CD14-positive monocyte (primary cell): ENCODE data around the gene RPS27A. TPM values are rescaled to one million over a fixed set of nuclear protein-coding genes. Genes with fewer than 3 reads are reported as not detected.

ENCODE experiments used
- DNase-seq, 3 donors: peaks; one replicate each; pipeline ENCODE4 v3.0.0-alpha.2; 2011 to 2022
- H2AFZ ChIP-seq: 2 replicates; pipeline ENCODE4 v1.6.0; 2012; ENCODE audit warnings: mild to moderate bottlenecking, low read depth, low read length, inconsistent platforms; ENCODE audit not compliant: insufficient read depth, poor library complexity, severe bottlenecking
- H3K27ac ChIP-seq, 2 donors: 1 replicate in 1 of 2; 2 replicates in 1 of 2; pipeline ENCODE4 v1.5.1; 2012 to 2013; ENCODE audit warnings: low read length in 2 of 2, control low read depth in 1 of 2, inconsistent platforms in 1 of 2, low read depth in 1 of 2, mild to moderate bottlenecking in 1 of 2
- H3K27me3 ChIP-seq, 2 donors: one replicate each; pipeline versions ENCODE4 v1.6.0 to v1.6.1; 2011 to 2013; ENCODE audit warnings: low read length in 2 of 2; ENCODE audit not compliant: control insufficient read depth in 2 of 2, insufficient read depth in 2 of 2
- H3K36me3 ChIP-seq, 2 donors: replicated peaks in 1 of 2; 1 replicate in 1 of 2; 2 replicates in 1 of 2; pipeline versions ENCODE4 v1.5.1 to v1.6.1; 2012 to 2013; ENCODE audit warnings: low read length in 2 of 2, control low read depth in 1 of 2, inconsistent platforms in 1 of 2, mild to moderate bottlenecking in 1 of 2; ENCODE audit not compliant: insufficient read depth in 2 of 2, control insufficient read depth in 1 of 2
- H3K4me1 ChIP-seq, 2 donors: 1 replicate in 1 of 2; 2 replicates in 1 of 2; pipeline versions ENCODE4 v1.5.1 to v1.6.1; 2012 to 2013; ENCODE audit warnings: low read length in 2 of 2, control low read depth in 1 of 2, inconsistent platforms in 1 of 2, mild to moderate bottlenecking in 1 of 2, moderate library complexity in 1 of 2; ENCODE audit not compliant: insufficient read depth in 2 of 2, control insufficient read depth in 1 of 2
- H3K4me2 ChIP-seq: replicated peaks from 2 replicates; pipeline ENCODE3; 2012; ENCODE audit warnings: low read length, moderate library complexity, mild to moderate bottlenecking; ENCODE audit not compliant: poor library complexity, severe bottlenecking; ENCODE audit errors: extremely low read depth
- H3K4me3 ChIP-seq, 3 experiments: fragments of 200-600 bp in 1 of 3; sonication (generic) in 1 of 3; replicated peaks in 1 of 3; 1 replicate in 2 of 3; 2 replicates in 1 of 3; pipeline ENCODE4 v1.5.1; 2011 to 2013; ENCODE audit warnings: low read length in 3 of 3, mild to moderate bottlenecking in 3 of 3, control low read depth in 2 of 3, low read depth in 2 of 3, inconsistent platforms in 1 of 3, moderate library complexity in 1 of 3
- H3K79me2 ChIP-seq: 2 replicates; pipeline ENCODE4 v1.6.0; 2012; ENCODE audit warnings: mild to moderate bottlenecking, control low read depth, inconsistent platforms, low read length, moderate library complexity; ENCODE audit not compliant: insufficient read depth
- H3K9ac ChIP-seq: 2 replicates; pipeline ENCODE4 v1.6.0; 2017; ENCODE audit warnings: low read length, mild to moderate bottlenecking; ENCODE audit not compliant: insufficient read depth, poor library complexity, severe bottlenecking
- H3K9me3 ChIP-seq, 2 donors: replicated peaks in 1 of 2; 1 replicate in 1 of 2; 2 replicates in 1 of 2; pipeline versions ENCODE4 v1.5.1 to v1.6.1; 2012 to 2013; ENCODE audit warnings: low read length in 2 of 2, control low read depth in 1 of 2; ENCODE audit not compliant: control insufficient read depth in 1 of 2, insufficient read depth in 1 of 2
- H4K20me1 ChIP-seq: 2 replicates; pipeline ENCODE4 v1.6.0; 2012; ENCODE audit warnings: mild to moderate bottlenecking, low read length, control low read depth, moderate library complexity; ENCODE audit not compliant: insufficient read depth
- H3K27ac Mint-ChIP-seq, 7 donors: one replicate each; pipeline ENCODE4 v1.8.0; 2020; ENCODE audit warnings: mild to moderate bottlenecking in 7 of 7, mixed read lengths in 7 of 7, moderate library complexity in 6 of 7, inconsistent platforms in 2 of 7
- H3K27me3 Mint-ChIP-seq, 3 donors: one replicate each; pipeline ENCODE4 v1.8.0; 2021 to 2022; ENCODE audit warnings: low read depth in 3 of 3, mild to moderate bottlenecking in 3 of 3, mixed read lengths in 3 of 3, moderate library complexity in 3 of 3, inconsistent platforms in 1 of 3
- H3K36me3 Mint-ChIP-seq, 2 donors: one replicate each; pipeline ENCODE4 v1.8.0; 2020; ENCODE audit warnings: mixed read lengths in 2 of 2, inconsistent platforms in 1 of 2, mild to moderate bottlenecking in 1 of 2
- H3K4me1 Mint-ChIP-seq: one replicate; pipeline ENCODE4 v1.8.0; 2020; ENCODE audit warnings: mild to moderate bottlenecking, mixed read lengths
- H3K4me3 Mint-ChIP-seq, 2 donors: one replicate each; pipeline ENCODE4 v1.8.0; 2020; ENCODE audit warnings: mild to moderate bottlenecking in 2 of 2, mixed read lengths in 2 of 2, moderate library complexity in 1 of 2
- H3K9me3 Mint-ChIP-seq, 7 donors: one replicate each; pipeline ENCODE4 v1.8.0; 2020 to 2022; ENCODE audit warnings: mixed read lengths in 7 of 7, mild to moderate bottlenecking in 6 of 7, moderate library complexity in 6 of 7, inconsistent platforms in 2 of 7
- WGBS: methylation state at CpG from one replicate; pipeline ENCODE4 v1.1.5; 2013; ENCODE audit warnings: missing lambda C conversion rate; ENCODE audit not compliant: insufficient coverage; 5-methylcytosine and 5-hydroxymethylcytosine counted together
- intact Hi-C, 2 donors: fragments of 100-400 bp; cut with micrococcal nuclease; formaldehyde crosslinking; loops; one replicate each; pipeline versions ENCODE4 v1.15.0 to v1.15.1; 2023
- polyA plus RNA-seq, 3 donors: library from polyadenylated mRNA; depleted of rRNA in 1 of 3; unstranded in 2 of 3; stranded (reverse) in 1 of 3; fragments of 300-500 nt in 2 of 3; fragments of >200 nt in 1 of 3; fragmentation: Illumina TruSeq in 2 of 3; gene quantifications; 1 replicate in 2 of 3; 2 replicates in 1 of 3; pipeline ENCODE4 v1.2.3, GENCODE V29; 2012 to 2021
- TF ChIP-seq, protein P1 (sequence below): fragments of 200-600 bp; IDR thresholded peaks from one replicate; pipeline ENCODE4 v1.8.0; 2022; ENCODE audit warnings: antibody characterized with exemption, mild to moderate bottlenecking

RPS27A gene
- polyA plus RNA-seq, 3 donors: 785 to 1,452 (median 967) TPM

DNA sequence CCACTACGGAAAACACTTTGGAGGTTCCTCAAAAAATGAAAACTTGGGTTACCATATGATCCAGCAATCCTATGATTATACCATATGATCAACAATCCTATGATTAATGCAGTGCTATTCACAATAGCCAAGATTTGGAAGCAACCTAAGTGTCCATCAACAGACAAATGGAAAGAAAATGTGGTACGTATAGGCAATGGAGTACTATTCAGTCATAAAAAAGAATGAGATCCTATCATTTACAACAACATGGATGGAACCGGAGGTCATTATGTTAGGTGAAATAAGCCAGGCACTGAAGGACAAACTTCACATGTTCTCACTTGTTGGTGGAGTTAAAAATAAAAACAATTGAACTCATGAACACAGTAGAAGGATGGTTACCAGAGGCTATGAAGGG is 28.0 kb upstream of the RPS27A start:
- Histone ChIP-seq H4K20me1 (no peaks in the 10 kb centered on the region), H3K4me2 (no peak overlapping the region), H3K4me1 (no peaks in the 10 kb centered on the region), H3K27me3 (no peaks in the 10 kb centered on the region), H3K79me2 (no peaks in the 10 kb centered on the region), H3K27ac (no peak overlapping the region), H2AFZ (no peak overlapping the region), H3K36me3 (no peaks in the 10 kb centered on the region), H3K9me3 (peaks cover 0 to 4% of the 10 kb centered on the region in 2 donors), H3K4me3 (no peak overlapping the region), H3K9ac (no peak overlapping the region)
- H3K27ac Mint-ChIP-seq: no peak overlapping the region
- TF ChIP-seq, protein P1, sequence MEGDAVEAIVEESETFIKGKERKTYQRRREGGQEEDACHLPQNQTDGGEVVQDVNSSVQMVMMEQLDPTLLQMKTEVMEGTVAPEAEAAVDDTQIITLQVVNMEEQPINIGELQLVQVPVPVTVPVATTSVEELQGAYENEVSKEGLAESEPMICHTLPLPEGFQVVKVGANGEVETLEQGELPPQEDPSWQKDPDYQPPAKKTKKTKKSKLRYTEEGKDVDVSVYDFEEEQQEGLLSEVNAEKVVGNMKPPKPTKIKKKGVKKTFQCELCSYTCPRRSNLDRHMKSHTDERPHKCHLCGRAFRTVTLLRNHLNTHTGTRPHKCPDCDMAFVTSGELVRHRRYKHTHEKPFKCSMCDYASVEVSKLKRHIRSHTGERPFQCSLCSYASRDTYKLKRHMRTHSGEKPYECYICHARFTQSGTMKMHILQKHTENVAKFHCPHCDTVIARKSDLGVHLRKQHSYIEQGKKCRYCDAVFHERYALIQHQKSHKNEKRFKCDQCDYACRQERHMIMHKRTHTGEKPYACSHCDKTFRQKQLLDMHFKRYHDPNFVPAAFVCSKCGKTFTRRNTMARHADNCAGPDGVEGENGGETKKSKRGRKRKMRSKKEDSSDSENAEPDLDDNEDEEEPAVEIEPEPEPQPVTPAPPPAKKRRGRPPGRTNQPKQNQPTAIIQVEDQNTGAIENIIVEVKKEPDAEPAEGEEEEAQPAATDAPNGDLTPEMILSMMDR: no peak
- no CpG with 5 or more reads among the region's 3 CpGs for WGBS
- H3K27me3 Mint-ChIP-seq: peaks cover 0 to 3% (median 1%) of the 10 kb centered on the region in 3 donors
- no peak for DNase-seq
- no peak overlapping the region for H3K4me3 Mint-ChIP-seq
- H3K9me3 Mint-ChIP-seq: peaks cover 7 to 23% (median 14%) of the 10 kb centered on the region in 7 donors
- intact Hi-C loops: no loop called here
- peaks cover 0 to 2% of the 10 kb centered on the region in 2 donors for H3K36me3 Mint-ChIP-seq
- no peaks in the 10 kb centered on the region for H3K4me1 Mint-ChIP-seq

DNA sequence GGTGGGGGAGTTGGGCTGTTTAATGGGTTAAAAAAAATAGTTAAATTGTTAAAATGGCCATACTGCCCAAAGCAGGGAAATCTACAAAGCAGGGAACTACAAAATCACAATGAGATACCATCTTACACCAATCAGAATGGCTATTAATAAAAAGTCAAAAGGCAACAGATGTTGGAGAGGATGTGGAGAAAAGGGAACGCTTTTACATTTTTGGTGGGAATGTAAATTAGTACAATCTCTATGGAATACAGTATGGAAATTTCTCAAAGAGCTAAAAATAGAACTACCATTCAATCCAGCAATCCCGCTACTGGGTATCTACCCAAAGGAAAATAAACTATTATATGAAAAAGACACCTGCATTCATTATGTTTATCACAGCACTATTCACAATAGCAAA is 27.5 kb upstream of the RPS27A start:
- no peak overlapping the region for H3K27ac ChIP-seq
- no CpG with 5 or more reads among the region's 2 CpGs for WGBS
- Mint-ChIP-seq H3K9me3 (peaks cover 7 to 19% (median 12%) of the 10 kb centered on the region in 7 donors), H3K27ac (no peak overlapping the region), H3K4me1 (no peaks in the 10 kb centered on the region), H3K27me3 (peaks cover 0 to 3% (median 1%) of the 10 kb centered on the region in 3 donors), H3K4me3 (no peak overlapping the region), H3K36me3 (peaks cover 0 to 2% of the 10 kb centered on the region in 2 donors)
- H4K20me1 ChIP-seq: no peaks in the 10 kb centered on the region
- no peaks in the 10 kb centered on the region for H3K4me1 ChIP-seq
- H2AFZ ChIP-seq: no peak overlapping the region
- no peaks in the 10 kb centered on the region for H3K36me3 ChIP-seq
- no peak overlapping the region for H3K4me2 ChIP-seq
- no peaks in the 10 kb centered on the region for H3K27me3 ChIP-seq
- TF ChIP-seq, protein P1: no peak
- peaks cover 0 to 1% of the 10 kb centered on the region in 2 donors for H3K9me3 ChIP-seq
- no peaks in the 10 kb centered on the region for H3K79me2 ChIP-seq
- intact Hi-C loops: no loop called here
- DNase-seq: no peak
- no peak overlapping the region for H3K4me3 ChIP-seq
- H3K9ac ChIP-seq: no peak overlapping the region
